HG03521 (cell line): ENCODE results near the gene SFRP2.

ENCODE experiments used
- ATAC-seq: cut with Tn5 transposase; IDR thresholded peaks from one replicate; pipeline ENCODE4 v1.9.1; 2021; ENCODE audit warnings: mild to moderate bottlenecking, moderate library complexity; ENCODE audit not compliant: unreplicated experiment

The SFRP2 gene

GRCh38 chr4:153773236-153773690, 15.6 kb downstream of the SFRP2 start:
- ATAC-seq, result no peak

GRCh38 chr4:153771046-153771445, 17.8 kb downstream of the SFRP2 start:
- ATAC-seq, result no peak

- no peak for ATAC-seq
These were observed 22.1 kb downstream of the SFRP2 start for GRCh38 chr4:153766758-153767157.

GRCh38 chr4:153765894-153766293, 23.0 kb downstream of the SFRP2 start:
- ATAC-seq, result no peak

GRCh38 chr4:153764601-153765368, 24.1 kb downstream of the SFRP2 start:
- no peak for ATAC-seq

GRCh38 chr4:153763404-153763803, 25.5 kb downstream of the SFRP2 start:
- no peak for ATAC-seq

- ATAC-seq, result no peak
These were observed 29.2 kb downstream of the SFRP2 start, which contains the start of gene RNF175 for GRCh38 chr4:153759407-153760316. RNF175 (minus strand) TSS chr4:153760024; CDS start chr4:153759862, 162 bp downstream.

GRCh38 chr4:153758688-153759406, 30.0 kb downstream of the SFRP2 start:
- no peak for ATAC-seq

- no peak for ATAC-seq
These were observed 30.7 kb downstream of the SFRP2 start for GRCh38 chr4:153758136-153758535.

- no peak for ATAC-seq
These were observed 31.5 kb downstream of the SFRP2 start for GRCh38 chr4:153757407-153757806.

- ATAC-seq, result no peak
These were observed 33.7 kb downstream of the SFRP2 start for GRCh38 chr4:153755186-153755585.

- peak; percentile 68 for ATAC-seq
These were observed 38.6 kb downstream of the SFRP2 start for GRCh38 chr4:153750197-153750817.

- ATAC-seq, result no peak
These were observed 40.5 kb downstream of the SFRP2 start for GRCh38 chr4:153748378-153748777.

- no peak for ATAC-seq
These were observed 41.4 kb downstream of the SFRP2 start for GRCh38 chr4:153747406-153747955.

- no peak for ATAC-seq
These were observed 43.2 kb downstream of the SFRP2 start for GRCh38 chr4:153745651-153746050.

- ATAC-seq, result no peak
These were observed 47.3 kb downstream of the SFRP2 start for GRCh38 chr4:153741541-153741940.

GRCh38 chr4:153735906-153736461, 52.9 kb downstream of the SFRP2 start:
- ATAC-seq, result no peak

- no peak for ATAC-seq
These were observed 55.0 kb downstream of the SFRP2 start for GRCh38 chr4:153733751-153734448.

- ATAC-seq, result no peak
These were observed 57.6 kb downstream of the SFRP2 start for GRCh38 chr4:153731239-153731638.
